ENCODE measurements around the gene KCNG2. TPM values are rescaled to one million over a fixed set of nuclear protein-coding genes. Genes with fewer than 3 reads are reported as not detected.

Gene KCNG2, protein sequence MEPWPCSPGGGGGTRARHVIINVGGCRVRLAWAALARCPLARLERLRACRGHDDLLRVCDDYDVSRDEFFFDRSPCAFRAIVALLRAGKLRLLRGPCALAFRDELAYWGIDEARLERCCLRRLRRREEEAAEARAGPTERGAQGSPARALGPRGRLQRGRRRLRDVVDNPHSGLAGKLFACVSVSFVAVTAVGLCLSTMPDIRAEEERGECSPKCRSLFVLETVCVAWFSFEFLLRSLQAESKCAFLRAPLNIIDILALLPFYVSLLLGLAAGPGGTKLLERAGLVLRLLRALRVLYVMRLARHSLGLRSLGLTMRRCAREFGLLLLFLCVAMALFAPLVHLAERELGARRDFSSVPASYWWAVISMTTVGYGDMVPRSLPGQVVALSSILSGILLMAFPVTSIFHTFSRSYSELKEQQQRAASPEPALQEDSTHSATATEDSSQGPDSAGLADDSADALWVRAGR
- total RNA-seq = not detected in 2 replicates

GRCh38 chr18:79797518-79798345, at the start of gene KCNG2:
Gene KCNG2, plus strand, starts transcription at chr18:79797938. Its CDS starts 65,730 bp downstream, at chr18:79863668.

Other genes starting within 250 kb of the KCNG2 start
- gene CTDP1, start 118.1 kb upstream of the KCNG2 start, total RNA-seq = 29.5 TPM in 2 replicates
- gene SLC66A2, start 153.7 kb downstream of the KCNG2 start, total RNA-seq = 28.7 and 40.8 TPM in 2 replicates
- 8.0 and 20.4 TPM in 2 replicates for gene HSBP1L1, start 166.7 kb downstream of the KCNG2 start, total RNA-seq
- gene TXNL4A, start 190.6 kb downstream of the KCNG2 start, total RNA-seq = 34.6 and 45.7 TPM in 2 replicates
- 14.2 and 35.9 TPM in 2 replicates for gene RBFA, start 236.5 kb downstream of the KCNG2 start, total RNA-seq

Measured in placental pericyte (primary cell).